ENCODE measurements around the gene ATP2C2.
"Not testable (repeated sequence)": the region's sequence is repeated elsewhere in the genome, so short reads cannot be mapped to it uniquely, and the experiment has no call there.

Gene ATP2C2, protein sequence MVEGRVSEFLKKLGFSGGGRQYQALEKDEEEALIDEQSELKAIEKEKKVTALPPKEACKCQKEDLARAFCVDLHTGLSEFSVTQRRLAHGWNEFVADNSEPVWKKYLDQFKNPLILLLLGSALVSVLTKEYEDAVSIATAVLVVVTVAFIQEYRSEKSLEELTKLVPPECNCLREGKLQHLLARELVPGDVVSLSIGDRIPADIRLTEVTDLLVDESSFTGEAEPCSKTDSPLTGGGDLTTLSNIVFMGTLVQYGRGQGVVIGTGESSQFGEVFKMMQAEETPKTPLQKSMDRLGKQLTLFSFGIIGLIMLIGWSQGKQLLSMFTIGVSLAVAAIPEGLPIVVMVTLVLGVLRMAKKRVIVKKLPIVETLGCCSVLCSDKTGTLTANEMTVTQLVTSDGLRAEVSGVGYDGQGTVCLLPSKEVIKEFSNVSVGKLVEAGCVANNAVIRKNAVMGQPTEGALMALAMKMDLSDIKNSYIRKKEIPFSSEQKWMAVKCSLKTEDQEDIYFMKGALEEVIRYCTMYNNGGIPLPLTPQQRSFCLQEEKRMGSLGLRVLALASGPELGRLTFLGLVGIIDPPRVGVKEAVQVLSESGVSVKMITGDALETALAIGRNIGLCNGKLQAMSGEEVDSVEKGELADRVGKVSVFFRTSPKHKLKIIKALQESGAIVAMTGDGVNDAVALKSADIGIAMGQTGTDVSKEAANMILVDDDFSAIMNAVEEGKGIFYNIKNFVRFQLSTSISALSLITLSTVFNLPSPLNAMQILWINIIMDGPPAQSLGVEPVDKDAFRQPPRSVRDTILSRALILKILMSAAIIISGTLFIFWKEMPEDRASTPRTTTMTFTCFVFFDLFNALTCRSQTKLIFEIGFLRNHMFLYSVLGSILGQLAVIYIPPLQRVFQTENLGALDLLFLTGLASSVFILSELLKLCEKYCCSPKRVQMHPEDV

DNA sequence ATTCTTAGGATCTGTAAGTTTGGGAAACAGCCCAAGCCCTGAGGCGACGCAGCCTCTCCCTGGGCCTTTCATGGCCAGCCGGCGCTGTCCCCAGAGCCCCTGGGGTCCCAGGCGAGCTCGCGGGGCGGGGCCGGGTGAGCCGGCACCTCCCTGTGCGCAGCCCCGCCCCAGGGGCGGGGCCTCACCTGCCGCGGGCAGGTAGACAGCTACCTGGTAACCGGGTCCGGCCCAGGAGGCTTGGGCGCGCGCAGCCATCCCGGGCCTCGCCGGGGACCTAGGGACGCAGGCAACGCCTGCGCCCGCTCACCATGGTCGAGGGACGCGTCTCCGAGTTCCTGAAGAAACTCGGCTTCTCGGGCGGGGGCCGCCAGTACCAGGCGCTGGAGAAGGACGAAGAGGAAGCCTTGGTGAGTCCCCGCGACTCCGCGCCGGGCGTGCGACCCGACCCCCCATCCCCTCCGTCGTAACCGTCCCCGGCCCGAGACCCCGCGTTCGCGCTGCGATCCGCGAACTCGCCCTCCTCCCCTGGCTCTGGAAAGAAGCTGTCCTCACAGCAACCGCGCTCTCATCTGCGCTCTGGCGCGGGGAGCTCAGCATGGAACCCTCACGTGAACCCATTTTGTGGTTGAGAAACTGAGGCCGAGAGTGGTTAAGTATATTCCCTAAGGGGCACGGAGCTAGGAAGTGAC lies at the start of gene ATP2C2:
Gene ATP2C2 (plus strand): TSS at position 231 of the 689 bp plus-strand sequence. CDS start 78 bp downstream, at position 309.
- DNase-seq (ENCODE audit: low read depth in 3 of 3) = no peak

DNA sequence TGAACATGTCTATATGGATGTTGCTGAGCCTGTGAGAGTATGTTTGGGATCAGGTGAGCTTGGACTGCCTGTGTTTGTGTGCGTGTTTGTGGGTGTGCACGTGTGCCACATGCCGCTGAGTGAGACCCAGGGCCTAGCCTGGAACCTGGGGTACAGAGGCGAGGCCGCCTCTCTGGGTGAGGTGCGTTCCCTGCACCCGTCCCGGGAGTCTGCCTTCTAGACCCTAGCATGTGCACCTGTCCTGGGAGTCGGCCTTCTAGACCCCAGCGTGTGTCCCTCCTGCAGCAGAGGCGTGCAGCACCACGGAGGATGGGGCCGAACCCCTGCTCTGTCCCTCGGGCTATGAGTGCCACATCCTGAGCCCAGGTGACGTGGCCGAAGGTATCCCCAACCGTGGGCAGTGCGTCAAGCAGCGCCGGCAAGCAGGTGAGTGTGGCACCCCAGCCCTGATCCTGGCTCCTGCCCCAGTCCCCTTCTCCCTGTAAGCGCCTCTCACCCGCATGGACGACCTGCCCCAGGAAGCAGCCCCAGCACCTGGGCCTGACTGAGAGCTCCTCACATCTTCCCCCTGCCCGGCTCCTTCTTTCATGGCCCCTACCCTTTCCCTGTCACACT lies 49.1 kb upstream of the ATP2C2 start:
- DNase-seq (ENCODE audit: low read depth in 3 of 3) = no peak

DNA sequence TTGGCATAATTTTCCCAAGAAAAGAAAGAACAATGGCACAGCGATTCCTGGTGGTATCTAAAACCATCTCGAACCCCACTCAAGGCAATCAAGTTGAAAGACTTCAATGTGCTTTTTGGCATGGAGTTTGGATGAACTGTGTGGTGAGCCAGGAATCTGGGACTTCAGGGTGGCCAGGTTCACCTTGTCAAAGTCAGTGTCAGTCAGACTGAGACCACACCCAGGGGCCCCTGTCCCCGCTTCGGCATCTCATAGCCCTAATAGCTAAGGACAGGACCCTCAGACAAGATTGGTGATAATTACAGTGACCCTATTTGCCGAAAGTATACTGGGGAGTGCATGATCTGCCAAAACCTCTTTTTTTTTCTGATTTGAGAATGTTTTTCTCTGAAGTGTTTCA lies 47.8 kb upstream of the ATP2C2 start:
- no peak for DNase-seq (ENCODE audit: low read depth in 3 of 3)

DNA sequence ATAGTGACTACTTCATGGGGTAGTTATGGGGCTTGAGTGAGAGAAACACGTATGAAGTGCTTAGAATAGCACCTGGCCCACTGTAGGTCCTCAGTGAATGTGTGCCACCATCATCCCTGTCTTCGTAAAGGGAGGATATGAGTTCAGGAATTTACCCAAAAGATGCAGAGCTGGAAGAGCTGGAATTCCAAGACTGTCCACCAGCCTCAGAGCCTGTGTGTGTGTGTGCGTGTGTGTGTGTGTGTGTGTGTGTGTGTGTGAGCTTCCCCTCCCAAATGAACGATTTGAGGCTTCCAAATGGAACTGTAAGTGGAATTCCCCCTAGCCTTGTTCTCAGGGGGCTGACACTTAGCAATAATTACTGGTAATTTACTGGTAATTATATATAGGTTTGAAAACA lies 46.4 kb upstream of the ATP2C2 start:
- no peak for DNase-seq (ENCODE audit: low read depth in 3 of 3)

DNA sequence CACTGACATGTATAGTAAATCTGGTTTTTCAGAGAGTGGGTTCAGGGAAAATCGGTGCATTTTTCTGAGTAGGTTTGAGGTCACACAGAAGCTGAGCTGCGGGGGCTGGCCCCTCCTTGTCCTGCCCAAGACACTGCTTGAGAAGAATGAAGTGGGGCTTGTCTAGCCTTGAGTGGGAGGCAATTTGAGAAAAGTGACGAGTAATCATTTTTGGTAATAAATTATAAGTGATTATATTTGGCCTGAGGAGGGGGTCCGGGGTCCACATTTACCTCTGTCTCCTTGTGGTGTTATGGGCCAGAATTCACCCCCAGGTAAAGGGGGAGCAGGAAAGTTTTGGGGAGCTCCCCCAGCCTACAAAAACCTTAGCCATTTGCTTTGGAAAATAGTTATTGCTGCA lies 45.6 kb upstream of the ATP2C2 start:
- DNase-seq (ENCODE audit: low read depth in 3 of 3) = no peak

DNA sequence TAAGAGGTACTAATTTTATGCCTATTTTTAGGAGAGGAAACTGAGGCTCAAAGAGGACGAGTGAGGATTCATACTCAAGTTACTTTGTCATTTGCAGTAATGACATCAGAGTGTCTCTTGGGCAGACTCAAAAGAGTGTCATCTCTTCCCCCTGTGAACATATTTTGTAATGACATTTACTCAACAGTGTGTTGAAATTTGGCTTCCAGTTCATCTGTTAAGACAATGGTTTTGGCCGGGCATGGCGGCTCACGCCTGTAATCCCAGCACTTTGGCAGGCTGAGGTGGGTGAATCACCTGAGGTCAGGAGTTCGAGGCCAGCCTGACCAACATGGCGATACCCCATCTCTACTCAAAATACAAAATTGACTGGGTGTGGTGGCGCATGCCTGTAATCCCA lies 44.7 kb upstream of the ATP2C2 start:
- DNase-seq (ENCODE audit: low read depth in 3 of 3) = no peak

DNA sequence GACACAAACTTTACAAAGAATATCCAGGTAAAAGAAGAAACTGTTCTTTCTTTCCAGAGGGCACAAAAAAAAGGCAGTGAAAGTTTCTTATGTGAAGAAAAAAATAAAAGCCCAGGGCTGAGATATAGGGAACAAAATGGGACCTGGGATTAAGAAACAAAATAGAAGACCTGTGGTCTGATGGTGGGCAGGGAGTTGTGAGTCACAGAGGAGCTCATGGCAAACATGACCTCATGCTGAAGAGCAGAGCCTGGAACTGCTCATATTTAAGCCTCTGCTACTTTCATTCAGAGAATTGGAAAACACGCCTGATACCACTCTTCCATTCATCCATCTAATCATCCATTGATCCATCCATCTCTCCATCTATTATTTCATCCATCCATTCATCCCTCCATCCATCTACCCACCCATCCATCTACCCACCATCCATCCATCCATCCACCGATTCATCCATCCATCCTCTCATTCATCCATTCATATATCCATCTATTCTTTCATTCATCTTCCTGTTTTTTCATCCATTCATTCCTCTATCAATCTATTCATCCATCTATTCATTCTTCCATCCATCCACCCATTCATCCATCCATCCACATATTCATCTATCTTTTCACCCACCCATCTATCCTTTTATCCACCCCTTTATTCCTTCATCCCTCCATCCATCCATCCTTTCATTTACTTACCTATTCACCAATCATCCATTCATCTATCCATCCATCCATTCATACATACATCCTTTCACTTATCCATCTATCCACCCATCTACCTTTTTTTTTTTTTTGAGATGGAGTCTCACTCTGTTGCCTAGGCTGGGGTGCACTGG lies 43.7 kb upstream of the ATP2C2 start:
- no peak for DNase-seq (ENCODE audit: low read depth in 3 of 3)

DNA sequence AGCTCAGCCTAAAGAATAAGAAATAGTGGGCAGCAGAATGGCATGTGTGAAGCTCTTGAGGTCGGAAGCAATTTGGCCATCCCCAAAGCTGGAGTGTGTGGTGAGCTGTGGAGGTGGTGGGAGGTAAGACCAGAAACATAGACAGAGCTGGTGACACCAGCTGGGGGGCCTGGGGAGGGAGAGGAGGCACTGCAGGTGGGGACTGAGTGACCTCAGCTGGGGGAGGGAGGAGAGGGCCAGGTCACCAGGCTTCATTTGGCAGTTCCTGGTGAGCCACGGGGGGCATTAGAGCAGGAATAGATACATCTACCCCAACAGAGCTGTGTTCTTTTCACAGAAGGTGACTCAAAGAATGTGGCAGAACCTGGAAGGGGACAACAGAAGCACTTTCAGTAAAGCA lies 41.8 kb upstream of the ATP2C2 start:
- DNase-seq (ENCODE audit: low read depth in 3 of 3) = no peak

DNA sequence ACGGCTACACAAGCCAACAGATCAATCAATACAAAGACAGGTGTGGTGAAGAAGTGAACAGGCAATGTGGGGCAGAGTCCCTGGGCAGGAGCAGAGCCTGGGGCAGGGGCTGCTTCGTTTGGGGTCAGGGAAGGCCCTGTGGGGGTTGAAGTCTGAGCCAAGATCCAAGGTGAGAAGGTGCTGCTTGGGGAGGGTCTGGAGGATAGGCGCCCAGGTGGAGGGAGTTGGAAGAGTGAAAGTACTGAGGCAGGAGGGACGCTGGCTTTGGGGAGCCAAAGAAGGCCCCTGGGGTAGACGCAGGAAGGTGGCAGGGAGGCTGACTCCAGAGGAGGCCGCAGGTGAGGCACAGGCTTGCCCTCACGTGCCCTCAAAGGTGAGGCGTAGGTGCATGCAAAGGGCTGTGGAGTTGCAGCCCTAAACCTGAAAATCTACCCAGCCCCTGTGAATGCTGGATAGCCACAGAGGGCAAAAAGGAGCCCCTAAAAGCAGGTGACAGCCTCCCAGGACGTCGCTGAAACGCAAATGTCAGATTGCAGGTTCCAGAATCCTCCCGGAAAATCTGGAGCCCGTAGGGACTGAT lies 40.3 kb upstream of the ATP2C2 start:
- DNase-seq (ENCODE audit: low read depth in 3 of 3) = no peak

DNA sequence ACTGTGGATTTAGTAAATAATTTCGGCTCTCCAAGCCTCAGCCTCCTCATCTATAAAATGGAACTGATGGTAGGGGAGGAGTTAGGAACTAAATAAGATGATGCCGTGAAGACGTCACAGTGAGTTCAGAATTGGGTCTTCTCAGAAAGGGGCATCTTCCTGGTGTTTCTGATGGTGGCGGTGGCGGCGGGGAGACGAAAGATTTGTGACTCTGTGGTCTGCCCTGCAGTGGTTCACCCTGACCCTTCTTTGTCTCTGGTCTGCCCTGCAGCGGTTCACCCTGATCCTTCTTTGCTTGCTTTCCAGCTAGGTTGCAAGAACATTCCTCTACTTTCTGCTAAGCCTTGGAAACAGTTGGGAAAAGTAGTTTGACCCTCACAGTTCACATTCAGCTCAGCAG lies 39.3 kb upstream of the ATP2C2 start:
- DNase-seq (ENCODE audit: low read depth in 3 of 3) = no peak

DNA sequence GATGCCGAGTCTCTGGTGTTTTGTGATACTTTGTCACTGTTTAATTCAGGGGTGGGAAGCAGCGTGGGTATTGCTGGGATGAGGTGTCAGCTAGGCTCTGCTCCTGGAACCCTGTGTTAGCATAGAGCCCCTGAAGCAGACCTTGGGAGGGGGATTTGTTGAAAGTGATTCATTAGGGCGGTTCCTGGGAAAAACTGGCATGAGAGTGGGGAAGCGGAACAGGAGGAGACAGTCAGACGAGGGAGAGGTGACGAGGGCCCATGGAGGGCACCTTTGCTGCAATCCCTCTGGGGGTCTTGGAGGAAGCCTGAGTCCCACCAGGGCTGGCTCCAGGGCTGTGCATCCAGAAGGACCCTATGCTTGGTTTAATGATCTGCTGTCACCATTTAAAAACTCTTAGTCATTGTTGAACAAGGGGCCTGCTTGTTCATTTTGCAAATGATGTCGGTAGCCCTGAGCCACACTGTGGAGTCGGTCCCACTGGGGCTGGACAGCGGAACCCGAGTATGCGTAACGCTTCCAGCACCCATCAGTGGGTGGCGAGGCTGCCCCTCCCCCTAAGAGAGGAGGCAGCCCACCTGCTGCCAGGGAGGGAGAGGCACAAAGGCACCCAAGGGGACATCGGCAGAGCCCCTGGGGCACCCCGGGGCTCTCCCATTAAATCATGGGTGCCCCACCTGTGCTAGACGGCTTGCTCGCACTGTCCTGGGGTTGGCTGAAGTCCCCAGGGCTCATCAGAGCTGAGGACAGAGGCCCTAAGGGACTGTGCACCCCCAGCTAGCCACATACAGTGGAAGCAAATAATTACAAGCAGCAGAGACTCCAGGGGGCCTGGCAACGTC lies 38.3 kb upstream of the ATP2C2 start:
- no peak for DNase-seq (ENCODE audit: low read depth in 3 of 3)

DNA sequence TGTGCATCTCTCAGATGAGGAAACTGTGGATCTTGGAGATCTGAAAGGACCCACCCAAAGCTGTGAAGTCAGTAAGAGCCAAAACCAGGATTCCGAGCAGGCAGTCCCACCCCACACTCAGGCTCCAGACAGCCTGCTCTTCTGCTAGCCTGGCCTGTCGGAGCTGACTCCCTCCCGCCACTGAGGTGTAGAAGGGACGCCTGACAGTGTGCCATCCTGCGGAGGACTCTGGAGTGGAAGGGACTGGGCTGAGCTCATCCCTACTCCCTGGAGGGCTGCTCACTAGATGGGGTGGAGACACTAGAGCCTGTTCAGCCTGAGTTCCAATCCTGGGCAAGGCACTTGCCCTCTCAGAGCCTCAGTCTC lies 37.7 kb upstream of the ATP2C2 start:
- no peak for DNase-seq (ENCODE audit: low read depth in 3 of 3)

DNA sequence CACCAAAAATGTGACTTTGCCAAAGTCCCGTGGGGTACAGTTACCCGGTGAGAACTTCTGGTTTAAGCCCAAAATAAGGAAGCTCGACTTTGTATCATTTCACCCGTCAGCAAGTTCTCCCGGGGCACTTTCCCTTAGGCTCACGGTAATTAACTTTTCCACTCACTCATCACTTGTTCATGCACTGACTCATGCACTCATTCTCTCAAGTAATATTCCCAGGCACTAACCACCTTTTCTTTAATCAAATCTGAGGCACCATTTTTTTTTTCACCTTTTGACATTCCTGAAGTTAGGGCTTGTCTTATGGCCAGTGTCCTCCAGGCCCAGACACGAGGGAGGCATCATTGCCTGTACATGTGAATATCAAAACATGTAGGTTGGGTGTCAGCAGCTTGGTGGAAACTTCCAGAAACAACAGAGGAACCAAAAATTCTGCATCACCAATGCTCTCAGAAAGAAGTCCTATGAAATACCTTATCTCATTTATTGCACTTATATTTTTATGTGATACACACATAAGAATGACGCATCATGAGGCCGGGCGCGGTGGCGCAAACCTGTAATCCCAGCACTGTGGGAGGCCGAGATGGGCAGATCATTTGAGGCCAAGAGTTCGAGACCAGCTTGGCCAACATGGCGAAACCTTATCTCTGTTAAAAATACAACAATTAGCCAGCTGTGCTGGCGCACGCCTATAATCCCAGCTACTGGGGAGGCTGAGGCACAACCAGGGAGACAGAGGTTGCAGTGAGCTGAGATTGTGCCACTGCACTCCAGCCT lies 36.1 kb upstream of the ATP2C2 start:
- DNase-seq (ENCODE audit: low read depth in 3 of 3) = no peak

DNA sequence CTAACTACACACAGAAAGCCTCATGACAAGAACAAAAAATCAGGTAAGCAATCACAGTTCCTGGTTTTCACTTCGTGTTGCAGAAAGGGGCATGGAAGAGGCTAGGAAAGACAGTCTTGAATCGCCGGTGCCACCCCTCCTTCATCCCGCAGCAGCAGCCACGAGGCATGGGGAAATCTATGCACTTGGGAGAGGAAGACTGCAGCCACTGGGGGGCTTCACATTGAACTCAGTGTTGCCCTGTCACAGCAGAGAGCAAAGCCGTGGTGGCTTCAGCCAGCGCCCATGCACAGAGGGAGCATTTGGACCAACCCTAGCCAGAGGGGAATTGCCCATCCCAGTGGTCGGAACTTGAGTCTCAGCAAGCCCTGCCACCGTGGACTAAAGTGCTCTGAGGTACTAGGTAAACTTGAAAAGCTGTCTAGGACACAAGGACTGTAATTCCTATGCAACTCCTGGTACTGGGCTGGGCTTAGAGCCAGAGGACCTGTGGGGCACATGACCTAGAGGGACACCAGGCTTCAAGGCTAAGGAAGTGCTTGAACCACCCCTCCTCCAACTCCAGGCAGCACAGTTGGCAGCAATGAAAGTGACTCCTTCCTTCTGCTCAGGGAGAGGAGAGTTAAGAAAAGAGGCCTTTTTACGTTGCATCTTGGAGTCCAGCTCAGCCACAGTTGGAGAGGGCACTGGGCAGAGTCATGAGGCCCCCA lies 35.2 kb upstream of the ATP2C2 start:
- DNase-seq (ENCODE audit: low read depth in 3 of 3) = no peak

DNA sequence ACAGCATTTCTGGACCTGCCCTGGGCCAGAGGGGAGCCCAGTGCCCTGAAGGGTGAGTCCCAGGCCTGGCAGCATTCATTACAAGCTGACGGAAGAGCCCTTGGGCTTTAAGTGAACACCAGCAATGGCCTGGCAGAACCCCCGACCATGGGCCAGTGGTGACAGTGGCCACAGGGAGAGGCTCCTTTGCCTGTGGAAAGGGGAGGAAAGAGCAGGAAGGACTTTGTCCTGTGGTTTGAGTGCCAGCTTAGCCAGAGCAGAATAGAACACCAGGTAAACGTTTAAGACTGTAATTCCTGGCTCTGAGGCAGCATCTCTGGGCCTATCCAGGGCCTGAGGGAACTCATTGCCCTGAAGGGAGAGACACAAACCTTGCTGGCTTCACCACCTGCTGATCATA lies 34.3 kb upstream of the ATP2C2 start:
- no peak for DNase-seq (ENCODE audit: low read depth in 3 of 3)

DNA sequence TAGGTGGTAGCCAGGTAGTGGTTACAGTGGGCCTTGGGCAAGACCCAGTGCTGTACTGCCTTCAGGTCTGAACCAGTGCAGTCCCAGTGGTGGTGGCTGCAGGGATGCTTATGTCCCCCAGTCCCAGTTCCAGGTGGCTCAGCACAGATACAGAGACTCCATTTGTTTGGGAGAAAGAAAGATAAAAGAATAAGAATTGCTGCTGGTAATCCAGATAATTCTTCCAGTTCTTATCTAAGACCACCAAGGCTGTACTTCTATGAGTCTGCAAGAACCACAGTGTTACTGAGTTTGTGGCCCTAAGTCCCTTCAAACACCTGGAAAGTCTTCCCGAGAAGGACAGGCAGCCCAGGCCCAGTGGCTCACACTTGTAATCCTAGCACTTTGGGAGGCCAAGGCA lies 33.9 kb upstream of the ATP2C2 start:
- no peak for DNase-seq (ENCODE audit: low read depth in 3 of 3)

DNA sequence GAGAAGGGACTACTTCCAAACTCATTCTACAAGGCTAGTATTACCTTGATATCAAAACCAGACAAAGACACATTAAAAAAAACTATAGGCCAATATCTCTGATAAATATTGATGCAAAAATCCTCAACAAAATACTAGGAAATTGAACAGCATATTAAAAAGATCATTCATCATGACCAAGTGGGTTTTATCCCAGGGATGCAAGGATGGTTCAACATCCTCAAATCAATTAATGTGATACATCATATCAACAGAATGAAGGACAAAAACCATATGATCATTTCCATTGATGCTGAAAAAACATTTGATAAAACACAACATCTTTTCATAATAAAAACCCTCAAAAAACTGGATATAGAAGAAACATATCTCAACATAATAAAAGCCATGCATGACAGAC lies 31.1 kb upstream of the ATP2C2 start:
- not testable (repeated sequence) for DNase-seq (ENCODE audit: low read depth in 3 of 3)

DNA sequence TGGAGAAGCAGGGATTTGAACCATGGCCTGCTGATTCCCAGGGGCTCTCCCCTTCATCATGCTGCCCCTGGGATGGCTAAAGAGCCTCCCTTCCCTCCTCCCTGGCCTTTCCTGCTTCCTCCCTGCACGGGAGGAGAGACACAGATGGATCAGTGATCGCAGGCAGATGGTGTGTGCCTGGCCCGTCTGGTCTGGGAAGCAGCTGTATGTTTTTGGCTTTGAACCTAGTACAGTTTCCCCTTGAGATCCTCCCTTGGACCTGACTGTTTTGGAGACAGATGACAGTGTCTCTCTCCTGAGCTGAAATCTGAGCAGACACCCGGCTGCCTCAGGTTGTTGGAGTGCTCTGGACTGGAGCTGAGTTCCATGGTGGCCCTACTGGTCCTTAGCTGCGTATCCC lies 29.0 kb upstream of the ATP2C2 start:
- DNase-seq (ENCODE audit: low read depth in 3 of 3) = no peak
